Effector CD8-positive, alpha-beta T cell (primary cell): ENCODE measurements around the gene PAM.
"Not testable (repeated sequence)": the region's sequence is repeated elsewhere in the genome, so short reads cannot be mapped to it uniquely, and the experiment has no call there.

Experiments used
- DNase-seq: peaks from one replicate; lab custom pipeline; 2025; lab: John Stamatoyannopoulos, UW

PAM gene

DNA sequence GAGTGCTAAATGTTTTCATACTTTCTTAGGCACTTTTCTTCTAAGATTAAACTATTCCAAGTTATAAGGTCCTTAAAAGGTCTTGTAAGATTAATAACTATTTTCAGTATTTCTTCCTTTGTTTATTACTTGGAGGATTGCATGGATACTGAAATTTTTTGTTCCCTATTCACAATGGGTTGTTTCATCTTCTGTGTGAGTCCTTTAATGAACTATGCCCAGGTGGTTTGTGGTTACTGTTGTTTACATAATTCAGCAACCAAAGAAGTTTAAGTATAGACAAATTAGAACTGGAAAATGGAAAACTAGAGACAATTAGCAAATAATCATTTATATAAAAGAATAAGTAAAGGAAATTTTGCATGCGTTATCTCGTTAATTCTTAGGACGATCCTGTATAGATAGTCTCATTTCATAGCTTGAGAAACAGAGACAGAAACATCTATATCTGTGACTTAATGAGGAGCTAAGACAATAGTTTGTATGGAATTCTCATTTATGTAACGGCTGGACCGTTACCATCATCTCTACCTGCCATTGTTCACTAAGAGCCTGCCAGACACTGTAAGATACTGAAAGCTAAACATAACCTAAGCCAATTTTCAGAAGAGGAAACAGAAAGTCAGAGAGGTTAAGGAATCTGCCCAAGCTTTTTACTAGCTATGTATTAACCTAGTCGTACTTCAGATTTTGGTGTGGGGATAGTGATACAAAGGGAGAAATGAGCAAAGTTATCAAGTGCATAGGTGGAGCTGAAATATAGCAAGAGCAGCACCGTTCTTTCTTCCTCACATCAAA is 148.2 kb downstream of the PAM start:
- no peak for DNase-seq

GRCh38 chr5:102905056-102905455 is 150.0 kb downstream of the PAM start:
- DNase-seq, result no peak

GRCh38 chr5:102907099-102907498 is 152.0 kb downstream of the PAM start:
- not testable (repeated sequence) for DNase-seq

DNA sequence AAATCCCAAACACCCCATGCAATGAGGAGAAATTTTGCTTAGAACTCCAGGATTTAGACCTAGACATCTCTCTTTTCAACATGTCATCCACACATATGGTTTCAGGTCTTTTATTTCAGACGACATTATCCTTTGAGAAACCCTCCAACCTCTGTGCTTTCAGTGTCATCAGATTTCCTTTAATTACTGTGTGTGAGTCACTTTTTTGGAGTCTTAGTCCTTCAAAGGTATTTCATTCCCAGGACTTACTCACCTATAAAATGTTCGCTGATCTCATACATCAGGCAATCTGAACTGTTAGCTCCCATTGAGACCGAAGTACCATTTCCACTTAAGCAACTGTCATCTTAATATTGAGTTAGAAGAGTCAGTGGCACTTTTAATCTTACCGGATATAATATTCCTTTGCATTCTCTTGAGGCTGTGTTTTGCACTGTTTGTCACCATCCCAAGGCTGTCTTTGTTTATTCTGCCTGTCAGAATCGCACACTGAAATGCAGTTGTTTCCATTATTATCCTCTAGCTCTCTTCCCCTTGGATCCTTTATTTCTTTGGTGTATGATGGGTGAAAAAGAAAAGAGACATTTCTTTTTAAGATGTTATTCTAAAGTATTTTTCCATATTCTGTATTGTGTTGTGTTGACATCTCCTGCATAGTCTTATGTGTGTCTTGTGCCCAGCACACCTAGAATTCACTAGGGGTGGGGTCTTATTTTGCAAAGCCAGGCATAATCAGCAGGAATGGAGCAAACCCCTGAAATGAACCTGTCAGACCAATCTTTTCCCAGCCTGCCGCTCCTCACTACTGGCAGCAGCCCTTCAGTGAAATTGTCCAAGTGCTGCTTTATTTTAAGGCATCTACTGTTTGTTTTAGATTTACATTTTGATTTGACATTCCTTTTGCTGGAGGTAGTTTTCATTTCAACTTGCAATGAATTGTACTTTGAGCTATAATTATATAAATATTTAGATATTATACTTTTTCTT is 155.4 kb downstream of the PAM start:
- no peak for DNase-seq

DNA sequence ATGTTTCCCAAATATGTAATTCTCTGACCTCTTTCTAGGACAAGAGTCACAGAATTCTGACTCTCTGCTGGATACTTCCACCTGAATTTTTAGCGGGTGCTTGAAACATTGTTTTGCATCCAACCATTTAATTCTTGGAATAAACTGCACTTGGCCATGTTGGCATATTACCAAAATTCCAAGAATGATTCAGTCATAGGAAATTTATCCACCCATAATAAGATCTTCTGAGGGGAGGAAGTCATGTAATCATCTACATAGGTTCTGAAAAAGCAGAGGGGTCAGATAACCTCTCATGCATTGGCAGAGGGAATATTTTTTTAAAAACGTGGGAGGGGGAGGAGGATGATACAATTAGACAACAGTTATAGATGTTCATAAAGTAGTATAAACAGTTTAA is 156.9 kb downstream of the PAM start:
- DNase-seq, result no peak

DNA sequence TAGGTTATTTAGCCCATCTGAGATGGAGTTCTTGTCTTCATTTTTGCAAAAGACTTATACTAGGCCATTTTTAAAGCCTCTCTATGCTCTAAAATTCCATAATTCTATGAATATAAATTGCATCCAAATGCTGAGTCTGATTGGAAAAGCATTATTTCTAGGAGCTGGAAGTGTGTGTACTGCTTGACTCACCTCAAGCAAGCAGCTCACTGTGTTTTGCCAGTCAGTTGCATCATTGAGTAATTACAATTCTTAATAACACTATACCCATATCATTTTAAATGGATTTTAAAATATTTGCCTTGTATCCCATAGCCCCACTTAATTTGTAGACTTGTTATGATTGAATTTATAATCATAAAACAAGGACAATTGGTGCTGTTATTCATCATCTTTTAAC is 161.0 kb downstream of the PAM start:
- DNase-seq, result no peak

GRCh38 chr5:102918986-102919610 is 164.0 kb downstream of the PAM start:
- no peak for DNase-seq

GRCh38 chr5:102920762-102921161 is 165.7 kb downstream of the PAM start:
- DNase-seq, result no peak

DNA sequence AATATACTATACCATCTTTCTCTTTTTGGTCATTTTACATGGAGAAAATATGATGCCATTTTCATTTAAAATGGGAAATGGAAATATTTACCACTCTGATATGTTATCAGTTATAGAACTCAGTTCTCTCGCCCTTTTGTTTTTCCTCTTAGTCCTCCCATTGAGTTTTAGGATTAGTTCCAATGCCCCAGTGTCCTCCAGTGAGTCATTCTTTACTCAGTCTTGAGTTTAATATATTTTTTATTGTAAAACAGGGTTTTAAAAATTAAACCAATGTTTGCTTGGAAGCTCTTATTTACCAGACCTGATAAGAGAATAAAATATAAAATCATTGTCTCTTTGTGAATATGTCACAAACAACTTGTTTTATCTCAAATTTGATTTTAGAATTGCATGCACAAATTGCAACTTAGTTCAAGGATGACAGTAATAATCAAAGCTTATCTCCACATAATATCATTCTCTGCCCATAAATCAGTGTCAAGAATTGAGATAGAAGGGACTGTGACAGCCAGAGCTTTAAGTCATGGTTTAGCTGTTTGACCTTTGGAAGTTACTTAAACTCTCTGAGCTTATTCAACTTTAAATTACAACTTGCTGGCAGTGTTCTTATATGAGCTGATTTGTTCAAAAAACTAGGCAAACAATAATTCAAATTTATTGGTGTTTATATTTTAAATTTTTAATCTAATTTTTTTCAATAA is 166.4 kb downstream of the PAM start:
- DNase-seq, result no peak

- no peak for DNase-seq
Observed at GRCh38 chr5:102922111-102922720, 167.1 kb downstream of the PAM start.

DNA sequence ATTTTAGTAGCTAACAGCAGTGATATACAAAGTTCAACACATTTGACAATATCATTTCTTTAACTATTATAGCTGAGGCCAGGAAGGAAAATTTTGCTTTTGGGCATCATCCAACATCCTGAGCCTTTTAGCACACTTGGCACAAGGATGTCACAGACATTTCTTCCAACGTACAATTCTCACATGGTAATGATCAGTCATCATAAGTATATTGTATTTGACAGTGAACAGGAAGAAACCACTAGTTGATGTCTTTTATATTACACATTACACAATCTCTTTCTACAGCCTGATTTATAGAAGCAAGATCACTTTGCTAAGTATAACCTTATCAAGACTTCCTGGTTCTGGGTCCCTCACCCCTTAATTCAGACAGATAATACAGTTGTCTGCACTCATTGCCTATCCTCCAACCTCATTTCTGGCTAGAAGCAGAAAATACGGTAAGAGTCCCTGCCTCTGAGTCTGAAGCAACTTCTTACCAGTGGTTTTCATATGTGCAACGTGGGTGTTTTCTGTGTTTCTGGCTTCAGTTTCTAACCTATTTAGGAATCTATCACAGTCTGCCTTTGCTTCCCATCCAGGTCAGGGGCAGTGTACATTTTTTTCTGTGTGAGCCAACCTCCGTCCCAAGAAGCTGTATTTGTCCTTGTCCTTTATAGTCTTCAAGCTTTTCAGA is 167.8 kb downstream of the PAM start:
- DNase-seq, result no peak

DNA sequence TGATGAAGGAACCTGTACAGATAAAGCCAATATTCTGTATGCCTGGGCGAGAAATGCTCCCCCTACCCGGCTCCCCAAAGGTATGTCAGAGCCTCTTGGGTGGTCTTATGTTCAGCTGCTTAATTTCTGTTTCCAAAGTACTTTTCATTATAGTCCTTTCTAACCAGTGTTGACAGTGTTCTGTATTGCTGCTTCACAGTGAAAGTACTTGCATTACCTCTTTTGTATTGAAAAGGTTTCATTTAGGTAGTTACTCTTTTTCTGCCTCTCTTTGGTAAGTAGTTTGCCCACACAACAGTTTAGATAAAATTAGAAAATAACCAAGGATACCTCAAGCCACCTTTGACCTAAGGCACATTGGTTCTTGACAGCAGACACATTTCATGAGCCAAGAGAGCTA is 169.9 kb downstream of the PAM start:
- DNase-seq, result no peak

DNA sequence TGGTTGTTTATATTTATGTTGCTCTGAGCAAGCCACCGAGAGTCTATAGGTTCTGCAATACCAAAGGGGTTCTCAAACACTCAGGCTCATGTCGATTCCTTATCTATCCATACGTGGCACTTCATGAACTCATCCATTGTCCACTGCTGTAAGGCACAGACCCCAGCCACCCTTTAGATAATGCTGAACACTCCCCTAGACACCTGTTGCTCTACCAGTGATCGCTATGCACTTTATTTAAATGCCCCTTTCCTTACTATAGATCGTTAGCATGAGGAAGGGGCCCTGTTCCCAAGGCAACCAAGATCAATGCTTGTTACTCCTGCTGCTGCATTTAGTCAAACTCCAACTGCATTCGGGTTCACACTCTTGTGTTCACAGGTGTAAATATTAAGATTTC is 171.9 kb downstream of the PAM start:
- no peak for DNase-seq

DNA sequence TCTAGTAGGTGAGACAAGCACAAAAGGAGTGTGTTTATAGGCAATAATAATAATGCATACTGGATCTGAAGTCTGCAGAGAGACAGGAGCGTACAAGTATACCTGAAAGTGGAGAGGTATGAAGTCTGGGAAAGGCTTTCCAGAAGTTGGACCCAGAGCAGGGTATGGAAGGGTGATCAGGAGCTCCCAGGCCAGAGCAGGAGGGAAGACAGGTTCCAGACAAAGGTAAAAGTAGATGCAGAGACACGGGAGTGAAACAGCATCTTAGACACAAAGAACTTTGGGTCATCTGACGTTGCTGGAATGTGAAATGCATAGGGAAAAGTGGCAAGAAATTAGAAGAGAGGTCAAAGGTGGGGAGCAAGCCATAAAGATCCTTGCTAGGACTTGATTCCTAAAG is 175.1 kb downstream of the PAM start:
- DNase-seq, result no peak

DNA sequence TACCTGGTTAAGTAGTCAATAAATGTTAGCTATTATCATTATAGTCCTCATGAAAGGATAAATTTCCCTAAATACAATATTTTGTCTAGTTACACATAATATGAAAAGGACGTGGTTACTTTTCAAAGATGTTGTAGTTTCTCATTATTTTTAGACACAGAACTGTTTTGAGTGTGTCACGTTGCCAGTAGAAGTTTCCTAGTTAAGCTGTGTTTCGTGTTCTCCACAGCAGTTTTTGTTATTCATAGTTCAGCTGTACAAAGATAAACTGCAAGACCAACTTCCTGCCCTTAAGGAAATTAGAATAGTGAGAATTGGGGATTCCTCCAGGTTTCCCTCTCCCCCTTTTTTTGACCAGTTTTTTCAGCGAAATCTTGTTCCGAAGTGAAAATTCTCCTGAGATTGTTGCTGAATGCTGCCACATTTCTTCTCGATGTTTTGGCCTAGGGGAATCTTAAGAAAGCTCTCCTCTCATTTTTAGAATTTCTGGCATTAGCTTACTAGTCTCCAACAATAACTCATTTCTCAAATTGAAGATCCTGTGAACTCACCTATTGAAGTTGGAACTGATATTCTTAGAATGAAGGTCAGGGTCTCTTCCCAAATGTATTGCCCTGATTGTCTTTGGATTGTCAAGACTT is 176.1 kb downstream of the PAM start:
- no peak for DNase-seq

GRCh38 chr5:102932781-102933180 is 177.7 kb downstream of the PAM start:
- no peak for DNase-seq

DNA sequence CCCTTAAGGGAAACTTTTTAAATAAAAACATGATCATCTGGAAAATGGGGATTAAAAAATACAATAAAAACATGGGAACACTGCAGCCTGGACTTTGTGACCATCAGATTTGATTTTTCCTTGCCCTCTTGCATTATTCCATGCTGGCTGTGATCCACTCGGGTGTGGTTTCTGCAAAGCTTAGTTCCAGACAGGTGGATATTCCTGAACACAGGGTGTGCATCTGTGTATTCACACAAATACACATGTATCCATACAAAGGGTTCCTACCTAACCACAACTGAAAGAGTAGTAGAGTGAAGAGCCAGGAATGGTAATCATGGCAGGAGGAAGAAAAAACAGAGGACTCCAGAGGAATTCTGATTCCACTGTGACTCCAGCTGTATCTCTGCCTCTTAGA is 178.2 kb downstream of the PAM start:
- DNase-seq, result no peak

DNA sequence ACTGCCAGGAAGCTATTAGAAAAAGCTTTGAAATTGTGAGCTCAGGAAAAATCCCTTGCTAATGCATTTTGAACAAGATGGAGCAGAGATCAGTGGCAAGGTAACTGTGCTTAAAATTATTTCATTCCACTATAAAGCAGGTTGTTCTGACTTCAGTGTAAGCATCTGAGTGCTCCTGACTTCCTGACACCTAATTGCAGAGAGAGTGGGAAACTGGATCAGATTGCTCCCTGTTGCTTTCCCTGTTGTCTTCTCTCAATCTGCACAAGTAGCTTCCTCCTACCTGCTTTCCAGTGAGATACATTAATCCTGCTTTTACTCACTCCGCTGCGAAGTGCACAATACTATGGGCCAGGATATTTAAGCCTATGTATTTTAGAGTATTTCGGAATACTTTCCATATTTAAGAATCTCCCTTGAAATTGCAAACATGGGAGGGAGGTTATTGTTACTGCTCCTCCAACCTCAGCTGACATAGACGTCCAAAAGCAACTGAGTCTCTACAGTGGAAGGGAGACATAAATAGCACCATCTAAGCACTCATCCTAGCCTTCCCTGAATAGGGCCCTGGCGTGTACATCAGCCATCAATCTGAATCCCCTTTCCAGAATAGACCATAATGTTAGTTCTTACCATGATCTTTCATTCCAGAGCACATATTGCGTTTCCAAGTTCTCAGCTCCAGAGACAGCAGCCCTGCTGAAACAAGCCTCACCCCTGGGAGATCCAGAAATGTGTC is 178.8 kb downstream of the PAM start:
- DNase-seq, result no peak

DNA sequence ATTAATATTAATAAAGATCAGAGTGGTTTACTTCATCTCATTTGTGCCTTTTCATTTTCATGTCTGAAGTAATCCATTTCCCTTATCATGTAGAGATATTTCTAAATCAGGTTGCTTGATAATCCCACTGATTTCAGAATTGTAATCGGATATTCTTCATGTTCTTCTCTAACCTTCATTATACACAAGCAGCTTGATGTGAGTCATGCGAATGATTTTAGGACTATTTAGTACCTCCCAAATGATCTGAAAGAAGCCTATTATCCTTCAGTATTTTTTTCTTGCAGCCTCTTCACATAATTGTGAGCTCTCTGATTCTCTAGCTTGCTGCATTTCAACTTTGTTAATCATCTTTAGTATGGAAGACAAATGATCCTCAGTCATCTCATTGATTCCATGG is 182.8 kb downstream of the PAM start:
- no peak for DNase-seq

DNA sequence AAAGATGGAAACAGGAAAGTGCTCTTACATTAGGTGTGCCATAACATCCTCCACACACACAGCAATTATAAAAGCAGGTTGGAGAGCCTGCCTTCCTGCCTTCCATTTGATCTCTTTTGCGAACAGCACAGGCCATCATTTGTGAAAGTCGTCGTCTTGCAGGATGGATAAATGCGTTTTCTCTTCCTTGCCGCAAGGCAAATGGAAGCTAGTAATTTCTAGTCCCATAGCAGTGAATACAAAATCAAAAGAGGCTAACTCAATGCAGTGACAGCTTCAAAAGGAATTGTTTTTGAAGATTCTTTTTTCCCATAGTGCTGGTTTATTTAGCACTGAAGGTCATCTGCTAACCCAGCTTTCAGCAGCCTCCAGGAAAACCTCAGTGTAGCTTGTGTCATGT is 186.0 kb downstream of the PAM start:
- DNase-seq, result no peak
